ACHN (cell line): ENCODE results near the gene MEIOB.
A peak's percentile ranks its signal among the peaks of the same experiment; 100 is the strongest.
"Not testable (repeated sequence)": the region's sequence is repeated elsewhere in the genome, so short reads cannot be mapped to it uniquely, and the experiment has no call there.

Source experiments
- DNase-seq: peaks from one replicate; pipeline ENCODE4 v3.0.0-alpha.2; 2015
- in situ Hi-C: cut with HindIII; loops from 2 replicates; pipeline ENCODE4 v1.10.0; 2017; ENCODE audit warnings: low sequenced_read_pairs, low pct_ligation_motif_present, low pct_unique_long_range_greater_than_20kb

Gene MEIOB

GRCh38 chr16:1884155-1884760 lies 12.3 kb upstream of the MEIOB start:
- DNase-seq, result peak; percentile 28

GRCh38 chr16:1881172-1881571 lies 9.2 kb upstream of the MEIOB start:
- DNase-seq, in situ Hi-C loops: not testable (repeated sequence)

More at GRCh38 chr16:1884155-1884760, 12.3 kb upstream of the MEIOB start:
- in situ Hi-C loops, result no loop called here

GRCh38 chr16:1879477-1879876 lies 7.5 kb upstream of the MEIOB start:
- DNase-seq, result no peak
- in situ Hi-C loops, result no loop called here

DNA sequence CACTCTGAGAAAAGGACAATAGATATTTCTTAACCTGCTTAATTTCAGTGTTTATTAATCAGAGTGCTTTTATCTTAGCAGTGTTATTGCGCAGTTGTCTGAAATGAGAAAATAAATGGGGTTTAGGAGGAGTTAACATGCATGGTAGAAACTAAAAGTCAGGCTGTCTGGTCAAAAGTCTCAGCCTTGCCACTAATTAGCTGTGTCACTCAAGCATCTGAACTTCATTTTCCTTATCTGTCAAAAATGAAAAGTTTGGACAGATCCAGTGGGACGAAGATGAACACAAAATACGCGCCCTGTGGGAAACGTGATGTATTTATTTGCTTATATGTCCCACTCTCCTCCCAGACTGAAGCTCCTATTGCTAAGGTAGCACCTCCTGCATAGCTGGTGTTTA lies 6.3 kb upstream of the MEIOB start:
- no peak for DNase-seq
- in situ Hi-C loops, result no loop called here

- no peak for DNase-seq
- in situ Hi-C loops, result no loop called here
These were observed 5.8 kb upstream of the MEIOB start for GRCh38 chr16:1877804-1878203.

- in situ Hi-C loops, result no loop called here
These were observed 5.1 kb upstream of the MEIOB start for GRCh38 chr16:1877089-1877488.

DNA sequence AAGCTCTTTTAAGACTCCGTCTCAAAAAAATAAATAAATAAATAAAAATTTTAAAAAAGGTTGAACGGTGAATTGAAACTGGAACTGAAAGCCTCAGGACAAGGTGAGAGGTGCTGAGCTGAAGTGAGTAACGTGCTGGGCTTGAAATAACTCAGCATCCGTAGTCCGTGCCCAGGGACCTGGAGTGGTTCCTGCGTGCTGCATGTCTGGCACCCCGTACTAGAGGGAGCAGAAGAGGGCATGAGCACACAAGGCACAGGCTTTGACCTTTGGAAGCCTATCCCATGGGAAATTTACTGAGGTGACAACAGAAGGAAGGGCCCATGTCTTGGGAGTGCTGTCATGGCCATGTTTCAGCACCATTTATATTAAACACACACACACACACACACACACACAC lies 4.5 kb upstream of the MEIOB start:
- in situ Hi-C loops, result no loop called here
- DNase-seq, result no peak

More at GRCh38 chr16:1877089-1877488, 5.1 kb upstream of the MEIOB start:
- DNase-seq, result no peak

DNA sequence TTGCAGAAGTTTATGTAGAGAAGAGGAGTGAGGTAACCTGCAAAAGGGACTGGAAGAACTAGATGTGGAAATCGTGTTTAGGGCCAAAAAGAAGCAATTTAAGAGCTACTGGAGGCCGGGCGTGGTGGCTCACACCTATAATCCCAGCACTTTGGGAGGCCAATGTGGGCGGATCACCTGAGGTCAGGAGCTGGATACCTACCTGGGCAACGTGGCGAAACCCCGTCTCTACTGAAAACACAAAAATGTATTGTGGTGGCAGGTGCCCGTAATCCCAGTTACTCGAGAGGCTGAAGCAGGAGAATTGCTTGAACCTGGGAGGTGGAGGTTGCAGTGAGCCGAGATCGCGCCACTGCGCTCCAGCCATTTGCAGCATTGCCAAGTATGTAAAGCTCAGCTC lies 4.1 kb upstream of the MEIOB start:
- in situ Hi-C loops, DNase-seq: not testable (repeated sequence)

- in situ Hi-C loops, result no loop called here
- DNase-seq, result peak; percentile 23
These were observed 2.9 kb upstream of the MEIOB start for GRCh38 chr16:1874854-1875253.

DNA sequence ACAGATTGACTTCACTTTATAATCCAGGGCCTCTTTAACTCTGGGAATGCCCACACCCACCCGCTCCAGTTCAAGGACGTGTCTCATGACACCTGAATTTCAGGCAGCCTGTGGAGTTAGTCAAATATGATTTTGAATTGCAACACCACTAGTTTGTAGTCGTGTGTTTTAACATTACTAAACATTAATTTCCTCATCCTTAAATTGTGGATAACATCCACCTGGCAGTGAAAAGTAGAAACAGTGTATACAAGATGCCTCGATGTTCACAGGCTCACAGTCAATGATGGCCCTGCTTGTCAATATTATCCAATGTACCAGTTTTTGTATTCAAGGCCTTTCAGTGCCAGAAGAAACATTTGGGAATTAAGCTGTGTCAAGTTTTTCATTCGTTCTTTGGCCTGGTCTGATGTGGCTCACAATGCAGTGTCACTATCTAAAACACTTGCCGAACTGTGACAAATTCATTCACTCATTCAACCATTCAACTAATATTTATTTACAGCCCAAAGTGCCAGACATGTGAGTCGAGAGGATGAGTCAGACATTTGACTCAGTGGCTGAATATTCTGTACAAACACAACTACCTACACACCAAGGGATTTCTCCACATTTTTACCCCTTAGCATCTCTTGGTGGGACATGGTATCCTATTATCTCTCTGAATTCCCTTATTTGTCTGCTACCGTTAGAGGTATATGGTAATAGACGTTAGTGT lies 1.4 kb downstream of the MEIOB start:
- peak; percentile 92 for DNase-seq
- in situ Hi-C loops, result no loop called here

DNA sequence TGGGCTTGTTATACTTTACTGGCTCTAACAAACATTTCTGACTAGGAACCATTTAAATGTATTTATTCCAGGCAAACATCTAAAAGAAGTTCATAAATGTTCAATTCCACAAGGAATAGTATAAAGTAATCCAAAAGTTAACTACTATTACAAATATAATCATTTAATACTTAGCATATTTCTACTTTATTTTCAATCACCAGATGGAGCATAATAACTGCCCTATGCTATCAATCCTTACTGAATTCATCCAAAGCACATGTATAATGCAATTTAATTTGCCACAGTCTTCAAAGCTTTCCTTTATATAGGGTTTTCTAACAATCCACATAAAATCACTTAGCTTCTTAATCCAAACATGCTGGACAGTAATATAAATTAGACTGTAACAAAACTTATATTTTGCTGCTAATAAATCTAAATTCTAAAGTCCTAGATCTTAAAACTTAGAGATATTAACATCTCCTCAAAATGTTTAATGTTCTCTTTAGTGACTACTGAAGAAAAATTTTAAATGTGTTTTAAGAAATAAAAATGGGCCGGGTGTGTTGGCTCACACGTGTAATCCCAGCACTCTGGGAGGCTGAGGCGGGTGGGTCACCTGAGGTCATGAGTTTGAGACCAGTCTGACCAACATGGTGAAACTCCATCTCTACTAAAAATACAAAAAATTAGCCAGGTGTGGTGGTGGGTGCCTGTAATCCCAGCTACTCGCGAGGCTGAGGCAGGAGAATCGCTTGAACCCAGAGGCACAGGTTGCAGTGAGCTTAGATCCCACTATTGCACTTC lies 5.9 kb downstream of the MEIOB start:
- in situ Hi-C loops, result loop anchor here (5.0 kb wide), 1 partner anchor 91 kb away; the partner anchor contains the start of gene NDUFB10

GRCh38 chr16:1863681-1864460 lies 8.1 kb downstream of the MEIOB start:
- peak; percentile 47 for DNase-seq
- in situ Hi-C loops, result no loop called here

More for the DNA sequence above, 5.9 kb downstream of the MEIOB start:
- no peak for DNase-seq

- DNase-seq, result no peak
- in situ Hi-C loops, result no loop called here
These were observed 9.6 kb downstream of the MEIOB start for GRCh38 chr16:1862394-1862793.

GRCh38 chr16:1861730-1862129 lies 10.2 kb downstream of the MEIOB start:
- in situ Hi-C loops, result no loop called here
- no peak for DNase-seq

DNA sequence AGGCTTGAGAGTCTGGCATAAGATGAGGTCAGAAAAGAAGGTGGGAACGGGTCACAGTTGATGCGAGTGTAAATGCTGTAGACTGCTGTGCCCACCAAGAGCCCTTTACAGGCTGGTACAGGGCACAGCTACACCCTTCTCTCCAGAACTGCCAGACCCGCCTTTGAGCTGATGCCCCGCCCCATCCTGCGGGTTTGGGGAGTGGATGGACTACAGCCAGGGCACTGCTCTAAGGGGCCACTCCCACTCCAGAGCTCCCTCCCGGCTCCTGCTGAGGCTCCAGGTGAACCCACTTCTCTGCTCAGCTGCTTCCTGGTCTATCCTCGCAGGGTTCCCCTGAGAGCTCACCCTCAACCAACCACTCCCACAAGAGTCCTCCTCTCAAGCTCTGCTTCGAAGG lies 12.3 kb downstream of the MEIOB start:
- in situ Hi-C loops, result no loop called here
- no peak for DNase-seq

- DNase-seq, result no peak
- in situ Hi-C loops, result no loop called here
These were observed 13.6 kb downstream of the MEIOB start for GRCh38 chr16:1858189-1858865.

DNA sequence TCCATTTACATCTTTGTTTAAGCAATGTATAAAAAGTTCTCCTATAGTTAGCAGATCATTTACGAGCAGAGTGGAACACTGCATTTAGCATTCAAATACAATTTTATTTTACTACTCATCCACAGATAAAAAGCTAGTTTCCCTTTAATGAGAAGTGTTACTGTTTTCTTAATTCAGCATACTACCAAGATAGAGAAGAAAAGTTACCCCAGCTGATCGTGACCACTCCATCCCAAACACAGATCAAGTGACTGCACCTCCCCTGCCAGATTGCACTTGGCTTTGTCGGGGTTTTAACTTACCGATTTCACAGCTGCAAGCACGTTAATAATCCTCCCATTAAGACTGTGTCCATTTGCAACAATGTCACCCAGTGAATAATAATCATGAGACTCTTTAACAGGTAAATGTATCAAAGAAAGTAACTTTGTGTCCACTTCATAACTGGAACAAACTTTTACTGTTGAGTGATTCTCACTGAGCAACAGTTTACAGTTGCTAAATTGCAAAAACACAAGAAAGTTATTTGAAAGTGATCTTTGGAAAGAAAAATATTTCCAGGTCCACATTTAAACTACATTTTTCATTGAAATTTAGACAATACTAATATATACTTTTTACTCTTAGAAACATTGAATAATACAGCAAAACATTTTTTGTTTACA lies 14.4 kb downstream of the MEIOB start:
- DNase-seq, result no peak
- in situ Hi-C loops, result no loop called here

DNA sequence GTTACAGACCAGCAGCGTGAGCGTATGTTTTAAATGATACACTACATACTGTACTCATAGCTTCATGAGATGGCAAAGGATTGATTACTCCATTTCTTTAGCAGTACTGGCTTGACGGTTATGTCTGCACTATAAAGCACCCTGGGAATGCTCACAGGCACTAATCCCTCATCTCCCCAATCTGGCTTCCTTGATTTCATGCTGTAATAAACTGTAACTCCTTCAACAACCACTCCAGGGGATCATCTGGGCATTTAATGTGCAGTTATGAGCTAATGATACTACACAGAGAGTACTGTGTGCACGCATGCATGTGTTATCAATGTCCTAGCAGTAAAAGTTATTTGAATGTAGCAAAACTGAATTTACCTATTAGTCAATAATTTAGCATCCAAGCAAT lies 20.2 kb downstream of the MEIOB start:
- no peak for DNase-seq
- in situ Hi-C loops, result no loop called here
